Glutamatergic neuron (in vitro differentiated cells): ENCODE results near the gene ZFYVE1. TPM values are rescaled to one million over a fixed set of nuclear protein-coding genes. Genes with fewer than 3 reads are reported as not detected.

Experiments used
- DNase-seq: peaks from one replicate; pipeline ENCODE4 v3.0.0; 2022
- H3K27ac Mint-ChIP-seq: one replicate; pipeline ENCODE4 v1.8.0; 2020; ENCODE audit warnings: mild to moderate bottlenecking, mixed read lengths, inconsistent platforms; ENCODE audit not compliant: unreplicated experiment
- H3K27me3 Mint-ChIP-seq: one replicate; pipeline ENCODE4 v1.8.0; 2020; ENCODE audit warnings: mild to moderate bottlenecking, moderate library complexity, mixed read lengths, inconsistent platforms; ENCODE audit not compliant: unreplicated experiment
- H3K36me3 Mint-ChIP-seq: one replicate; pipeline ENCODE4 v1.8.0; 2020; ENCODE audit warnings: mild to moderate bottlenecking, mixed read lengths, inconsistent platforms; ENCODE audit not compliant: unreplicated experiment
- H3K4me1 Mint-ChIP-seq: one replicate; pipeline ENCODE4 v1.8.0; 2020; ENCODE audit warnings: mild to moderate bottlenecking, low read depth, mixed read lengths, inconsistent platforms; ENCODE audit not compliant: unreplicated experiment
- H3K4me3 Mint-ChIP-seq: one replicate; pipeline ENCODE4 v1.8.0; 2020; ENCODE audit warnings: mild to moderate bottlenecking, mixed read lengths, inconsistent platforms; ENCODE audit not compliant: unreplicated experiment
- H3K9me3 Mint-ChIP-seq: one replicate; pipeline ENCODE4 v1.8.0; 2020; ENCODE audit warnings: mild to moderate bottlenecking, moderate library complexity, mixed read lengths, inconsistent platforms; ENCODE audit not compliant: unreplicated experiment
- total RNA-seq: library from RNA; stranded (reverse); fragmentation: NEBNext Ultra II Directional; extraction: Animal tissue kit (Norgen Biotek cat#: 25700); gene quantifications from one replicate; pipeline ENCODE4 v1.2.1, GENCODE V29; 2021; ENCODE audit not compliant: unreplicated experiment
- TF ChIP-seq, protein P1 (sequence below): fragments of 200-600 bp; sonication (generic); IDR thresholded peaks from one replicate; pipeline ENCODE4 v1.5.0; 2021; ENCODE audit not compliant: partially characterized antibody, unreplicated experiment

The ZFYVE1 gene
- total RNA-seq, 1 donor from 2014 or later, result 43.7 TPM

DNA sequence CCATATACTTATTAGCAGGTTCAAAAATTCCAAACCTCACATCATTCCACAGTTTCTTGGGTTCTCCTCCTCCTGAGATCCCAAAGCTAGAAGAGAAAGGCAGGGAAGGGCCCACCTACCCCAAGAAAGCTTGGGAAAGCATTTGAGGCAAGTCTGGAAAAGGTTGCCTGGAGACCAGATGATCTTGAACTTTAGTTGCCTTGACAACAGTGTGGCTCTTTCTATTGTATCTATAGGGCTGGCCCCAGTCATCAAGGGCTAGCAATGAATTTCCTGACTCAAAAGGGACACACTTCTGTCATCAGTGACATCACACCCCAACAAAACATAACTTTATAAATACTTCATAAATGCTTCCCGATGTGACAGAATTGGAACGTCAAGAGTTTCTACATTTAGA, 40.0 kb downstream of the ZFYVE1 start:
- DNase-seq, result no peak
- Mint-ChIP-seq H3K9me3 (no peaks in the 10 kb centered on the region), H3K4me1 (no peaks in the 10 kb centered on the region), H3K27ac (no peak overlapping the region), H3K4me3 (no peak overlapping the region), H3K27me3 (no peaks in the 10 kb centered on the region), H3K36me3 (peaks cover 6% of the 10 kb centered on the region)
- TF ChIP-seq, protein P1, sequence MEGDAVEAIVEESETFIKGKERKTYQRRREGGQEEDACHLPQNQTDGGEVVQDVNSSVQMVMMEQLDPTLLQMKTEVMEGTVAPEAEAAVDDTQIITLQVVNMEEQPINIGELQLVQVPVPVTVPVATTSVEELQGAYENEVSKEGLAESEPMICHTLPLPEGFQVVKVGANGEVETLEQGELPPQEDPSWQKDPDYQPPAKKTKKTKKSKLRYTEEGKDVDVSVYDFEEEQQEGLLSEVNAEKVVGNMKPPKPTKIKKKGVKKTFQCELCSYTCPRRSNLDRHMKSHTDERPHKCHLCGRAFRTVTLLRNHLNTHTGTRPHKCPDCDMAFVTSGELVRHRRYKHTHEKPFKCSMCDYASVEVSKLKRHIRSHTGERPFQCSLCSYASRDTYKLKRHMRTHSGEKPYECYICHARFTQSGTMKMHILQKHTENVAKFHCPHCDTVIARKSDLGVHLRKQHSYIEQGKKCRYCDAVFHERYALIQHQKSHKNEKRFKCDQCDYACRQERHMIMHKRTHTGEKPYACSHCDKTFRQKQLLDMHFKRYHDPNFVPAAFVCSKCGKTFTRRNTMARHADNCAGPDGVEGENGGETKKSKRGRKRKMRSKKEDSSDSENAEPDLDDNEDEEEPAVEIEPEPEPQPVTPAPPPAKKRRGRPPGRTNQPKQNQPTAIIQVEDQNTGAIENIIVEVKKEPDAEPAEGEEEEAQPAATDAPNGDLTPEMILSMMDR, result no peak

DNA sequence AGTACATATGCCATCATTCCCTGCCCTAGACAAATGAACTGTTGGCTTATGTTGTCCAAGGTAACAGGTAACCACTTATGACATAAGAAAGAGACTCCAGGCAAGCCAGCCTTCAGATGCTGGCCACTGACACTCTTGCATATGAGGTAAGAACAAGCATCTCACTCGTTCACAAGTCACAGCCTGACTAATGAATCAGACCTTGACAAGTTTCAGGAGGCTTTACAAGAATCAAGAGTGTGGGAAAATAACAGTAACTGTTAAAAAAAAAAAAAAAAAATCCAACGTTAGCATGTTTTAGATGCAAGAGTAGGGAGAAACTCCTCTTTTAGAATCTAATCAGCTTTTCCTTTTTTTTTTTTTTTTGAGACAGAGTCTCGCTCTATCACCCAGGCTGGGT, 40.7 kb downstream of the ZFYVE1 start:
- Mint-ChIP-seq H3K27me3 (no peaks in the 10 kb centered on the region), H3K4me1 (no peaks in the 10 kb centered on the region), H3K9me3 (no peaks in the 10 kb centered on the region)

DNA sequence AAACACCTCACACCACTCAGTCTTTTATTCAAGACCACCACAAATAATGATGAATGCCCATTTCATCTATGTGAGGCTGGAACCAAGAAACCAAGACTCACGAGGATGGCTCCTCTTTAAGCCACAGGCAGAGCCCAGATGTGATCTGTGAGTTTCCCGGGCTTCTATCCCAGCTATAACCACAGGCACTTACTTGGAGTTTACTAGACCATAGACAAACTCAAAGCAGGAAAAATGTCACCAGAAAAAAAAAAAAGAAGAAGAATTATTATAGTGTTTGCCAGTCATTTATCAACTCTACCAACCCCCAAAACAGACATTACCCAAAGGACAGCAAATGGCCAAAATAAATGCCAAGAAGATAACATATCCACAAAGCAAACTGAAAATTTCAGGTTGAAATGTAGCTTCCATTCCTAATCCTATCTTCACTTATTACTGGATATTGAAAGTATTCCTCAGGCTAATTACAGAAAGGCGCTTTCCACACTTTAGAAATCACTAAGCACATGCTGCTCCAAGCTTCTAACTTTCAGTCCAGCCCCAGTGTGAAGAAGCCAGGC, 44.7 kb downstream of the ZFYVE1 start:
- Mint-ChIP-seq H3K27me3 (peaks cover 3% of the 10 kb centered on the region), H3K27ac (no peak overlapping the region), H3K9me3 (no peaks in the 10 kb centered on the region), H3K4me3 (no peak overlapping the region), H3K36me3 (peaks cover 6% of the 10 kb centered on the region), H3K4me1 (peaks cover 1% of the 10 kb centered on the region)
- DNase-seq, result no peak
- TF ChIP-seq, protein P1, result no peak

More for the DNA sequence above, 40.7 kb downstream of the ZFYVE1 start:
- no peak for DNase-seq
- TF ChIP-seq, protein P1, result no peak
- Mint-ChIP-seq H3K36me3 (peaks cover 6% of the 10 kb centered on the region), H3K27ac (no peak overlapping the region), H3K4me3 (no peak overlapping the region)

DNA sequence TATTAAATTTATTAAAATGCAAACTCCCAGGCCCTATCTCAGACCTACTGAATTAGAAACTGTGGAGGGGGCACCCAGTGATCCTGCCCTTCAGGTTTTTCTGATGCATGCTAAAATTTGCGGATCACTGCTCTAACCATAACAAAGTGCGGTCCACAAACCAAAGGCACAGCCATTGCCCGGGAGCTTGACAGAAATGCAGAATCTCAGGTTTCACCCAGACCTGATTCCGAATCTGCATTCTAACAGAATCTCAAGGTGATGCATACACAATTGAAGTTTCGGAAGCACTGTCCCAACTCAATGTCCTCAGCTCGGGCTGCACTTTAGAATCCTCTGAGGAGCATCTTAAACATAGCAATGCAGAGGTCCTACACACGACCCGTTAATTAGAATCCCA, 46.0 kb downstream of the ZFYVE1 start:
- TF ChIP-seq, protein P1, result no peak
- Mint-ChIP-seq H3K27me3 (peaks cover 3% of the 10 kb centered on the region), H3K36me3 (peaks cover 6% of the 10 kb centered on the region), H3K9me3 (peaks cover 2% of the 10 kb centered on the region), H3K4me1 (peaks cover 1% of the 10 kb centered on the region), H3K4me3 (no peak overlapping the region), H3K27ac (no peak overlapping the region)
- no peak for DNase-seq

DNA sequence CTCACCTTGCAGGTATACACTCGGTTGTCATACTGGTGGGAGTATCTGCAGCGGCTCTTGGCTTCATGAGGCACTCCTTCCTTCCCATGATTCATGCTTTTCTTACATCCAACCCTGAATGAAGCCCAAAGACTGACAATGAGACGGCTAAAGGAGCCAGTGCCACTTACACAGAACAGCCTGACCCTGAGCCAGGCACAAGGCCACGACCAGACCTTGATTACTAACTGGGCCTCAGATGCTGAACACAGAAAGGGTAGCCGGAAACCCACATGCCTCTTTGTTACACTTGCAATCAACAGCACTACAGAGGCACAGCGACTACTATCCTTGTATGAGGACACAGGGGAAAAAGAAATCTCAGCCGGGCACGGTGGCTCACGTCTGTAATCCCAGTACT, 48.0 kb downstream of the ZFYVE1 start:
- Mint-ChIP-seq H3K27ac (no peak overlapping the region), H3K27me3 (peaks cover 6% of the 10 kb centered on the region), H3K4me3 (no peak overlapping the region), H3K36me3 (no peaks in the 10 kb centered on the region), H3K4me1 (peaks cover 1% of the 10 kb centered on the region), H3K9me3 (peaks cover 2% of the 10 kb centered on the region)
- TF ChIP-seq, protein P1, result no peak
- no peak for DNase-seq
